B cell (primary cell): ENCODE results near the gene USP37.

Experiments
- CTCF ChIP-seq: fragments of 200-600 bp; IDR thresholded peaks from one replicate; pipeline ENCODE4 v1.8.0; 2022; ENCODE audit warnings: antibody characterized with exemption, mild to moderate bottlenecking
- EZH2 ChIP-seq: IDR thresholded peaks from 2 replicates; pipeline ENCODE4 v1.6.1; 2012; ENCODE audit warnings: borderline replicate concordance, low read depth, mild to moderate bottlenecking, moderate library complexity, low read length; ENCODE audit not compliant: insufficient read depth, poor library complexity, severe bottlenecking

GRCh38 chr2:218564056-218564455 is 4.1 kb downstream of the USP37 start:
- TF ChIP-seq CTCF (no peak), EZH2 (no peak)
